Left colon (tissue), 2 donors: Measurements from ENCODE around the gene AKAP9. TPM values are rescaled to one million over a fixed set of nuclear protein-coding genes. Genes with fewer than 3 reads are reported as not detected.
"Not testable (repeated sequence)": the region's sequence is repeated elsewhere in the genome, so short reads cannot be mapped to it uniquely, and the experiment has no call there.

ENCODE experiments used
- ATAC-seq: fragments of 200-7000 bp; cut with Tn5 transposase; one replicate; pipeline ENCODE4 v1.9.1; 2020; ENCODE audit warnings: mild to moderate bottlenecking, moderate library complexity
- DNase-seq, 2 donors: peaks; one replicate each; pipeline ENCODE4 v3.0.0-alpha.2; 2020
- intact Hi-C, 2 donors: fragments of 100-400 bp; cut with DNase I in 1 of 2; cut with micrococcal nuclease in 1 of 2; formaldehyde crosslinking; loops; one replicate each; pipeline versions ENCODE4 v1.11.2 to v1.14.0; 2022; cut with DNase I, micrococcal nuclease
- total RNA-seq, 2 donors: library from RNA; stranded (reverse); fragmentation: NEBNext Ultra II Directional; extraction: Animal tissue kit (Norgen Biotek cat#: 25700); gene quantifications; one replicate each; pipeline ENCODE4 v1.2.1, GENCODE V29; 2021
- donor health status: DM: no; HTN: no; CAD: no.
- donor health status: DM: yes; HTN: yes; CAD: no.

Gene AKAP9
- total RNA-seq, 2 donors from 2014 or later: 150 to 156 TPM

- intact Hi-C loops: no loop called here
- no peak for DNase-seq
- ATAC-seq: no peak
Measured at GRCh38 chr7:91942312-91942711, 1.6 kb downstream of the AKAP9 start.

GRCh38 chr7:91944970-91945369, 4.3 kb downstream of the AKAP9 start:
- ATAC-seq, DNase-seq, intact Hi-C loops: not testable (repeated sequence)

GRCh38 chr7:91945476-91945875, 4.8 kb downstream of the AKAP9 start:
- intact Hi-C loops: no loop called here
- DNase-seq (no peak), ATAC-seq (no peak)

GRCh38 chr7:91946549-91946948, 5.9 kb downstream of the AKAP9 start:
- DNase-seq (no peak), ATAC-seq (peak; percentile 51)
- intact Hi-C loops: no loop called here

- DNase-seq: no peak
- intact Hi-C loops: no loop called here
- ATAC-seq: no peak
Measured at GRCh38 chr7:91947948-91948347, 7.3 kb downstream of the AKAP9 start.

GRCh38 chr7:91949221-91950009, 8.8 kb downstream of the AKAP9 start:
- intact Hi-C loops: no loop called here
- DNase-seq (no peak), ATAC-seq (no peak)

- no peak for DNase-seq
- no peak for ATAC-seq
- intact Hi-C loops: no loop called here
Measured at GRCh38 chr7:91953618-91954017, 13.0 kb downstream of the AKAP9 start.

GRCh38 chr7:91956464-91956863, 15.8 kb downstream of the AKAP9 start:
- intact Hi-C loops, DNase-seq, ATAC-seq: not testable (repeated sequence)

GRCh38 chr7:91957232-91957631, 16.6 kb downstream of the AKAP9 start:
- intact Hi-C loops: no loop called here
- ATAC-seq (no peak), DNase-seq (no peak)

GRCh38 chr7:91957823-91958222, 17.2 kb downstream of the AKAP9 start:
- intact Hi-C loops: no loop called here
- DNase-seq (no peak), ATAC-seq (no peak)

GRCh38 chr7:91959023-91959422, 18.4 kb downstream of the AKAP9 start:
- ATAC-seq (no peak), DNase-seq (no peak)
- intact Hi-C loops: no loop called here

GRCh38 chr7:91961816-91962215, 21.2 kb downstream of the AKAP9 start:
- intact Hi-C loops: no loop called here
- DNase-seq: no peak
- no peak for ATAC-seq

- intact Hi-C loops: no loop called here
- DNase-seq: no peak
- ATAC-seq: no peak
Measured at GRCh38 chr7:91962419-91962818, 21.8 kb downstream of the AKAP9 start.

- DNase-seq, ATAC-seq, intact Hi-C loops: not testable (repeated sequence)
Measured at GRCh38 chr7:91967513-91967912, 26.9 kb downstream of the AKAP9 start.

GRCh38 chr7:91973639-91974038, 33.0 kb downstream of the AKAP9 start:
- intact Hi-C loops: no loop called here
- ATAC-seq (no peak), DNase-seq (no peak)

- no peak for DNase-seq
- intact Hi-C loops: no loop called here
- ATAC-seq: no peak
Measured at GRCh38 chr7:91974066-91974465, 33.4 kb downstream of the AKAP9 start.

GRCh38 chr7:91976743-91977142, 36.1 kb downstream of the AKAP9 start:
- no peak for ATAC-seq
- intact Hi-C loops: no loop called here
- DNase-seq: no peak

- intact Hi-C loops: no loop called here
- ATAC-seq: no peak
- DNase-seq: no peak
Measured at GRCh38 chr7:91979590-91979989, 38.9 kb downstream of the AKAP9 start.

- DNase-seq, intact Hi-C loops, ATAC-seq: not testable (repeated sequence)
Measured at GRCh38 chr7:91982352-91982751, 41.7 kb downstream of the AKAP9 start.

GRCh38 chr7:91988213-91988612, 47.6 kb downstream of the AKAP9 start:
- intact Hi-C loops: no loop called here
- ATAC-seq (peak; percentile 20), DNase-seq (no peak)

GRCh38 chr7:91993976-91994375, 53.3 kb downstream of the AKAP9 start:
- no peak for DNase-seq
- intact Hi-C loops: no loop called here
- ATAC-seq: no peak
